TTC549 (cell line): ENCODE results near the gene ADO.
"Not testable (repeated sequence)": the region's sequence is repeated elsewhere in the genome, so short reads cannot be mapped to it uniquely, and the experiment has no call there.

Source experiments
- FAIRE-seq: peaks from 2 replicates; lab custom pipeline; 2012; peaks lifted over from hg19 to GRCh38; lab: Jason Lieb, UNC

The ADO gene

DNA sequence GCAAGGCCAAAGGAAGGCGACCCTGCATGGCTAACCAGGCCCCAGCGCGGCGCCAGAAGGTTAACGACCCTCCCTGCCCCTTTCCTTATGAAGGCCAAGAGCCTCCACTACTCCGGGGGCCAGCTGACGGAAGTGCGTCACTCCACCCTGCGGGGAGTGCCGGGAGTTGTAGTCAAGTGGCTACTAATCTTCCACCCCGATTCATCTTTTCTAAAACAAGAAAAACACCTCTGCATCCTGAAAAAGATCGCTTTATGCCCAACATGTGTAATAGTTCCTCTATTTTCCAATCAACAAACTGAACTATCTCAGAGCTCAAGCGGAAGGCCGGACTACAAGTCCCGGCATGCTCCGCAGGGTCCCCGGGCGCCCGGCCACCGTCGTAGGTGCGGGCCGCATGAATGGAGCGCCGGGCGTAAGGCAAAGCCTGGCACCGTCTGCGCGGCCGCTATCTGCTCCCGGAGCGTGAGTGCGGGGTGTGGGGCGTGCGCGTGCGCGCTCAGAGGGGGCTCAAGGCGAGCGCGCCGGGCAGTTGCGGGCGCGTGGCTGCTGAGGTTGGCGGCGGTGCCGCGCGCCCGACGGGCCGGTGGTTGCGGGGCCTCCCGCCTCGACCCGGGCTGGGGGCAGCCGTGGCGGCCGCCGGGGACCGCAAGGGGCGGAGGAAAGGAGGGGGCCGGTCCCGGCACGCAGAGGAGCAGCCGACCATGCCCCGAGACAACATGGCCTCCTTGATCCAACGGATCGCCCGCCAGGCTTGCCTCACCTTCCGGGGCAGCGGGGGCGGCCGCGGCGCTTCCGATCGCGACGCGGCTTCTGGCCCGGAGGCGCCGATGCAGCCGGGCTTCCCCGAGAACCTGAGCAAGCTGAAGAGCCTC is at the start of gene ADO:
TSS of gene ADO (plus strand) at position 365 of the 875 bp plus-strand sequence. CDS start at position 705, 340 bp downstream.
- no peak for FAIRE-seq

DNA sequence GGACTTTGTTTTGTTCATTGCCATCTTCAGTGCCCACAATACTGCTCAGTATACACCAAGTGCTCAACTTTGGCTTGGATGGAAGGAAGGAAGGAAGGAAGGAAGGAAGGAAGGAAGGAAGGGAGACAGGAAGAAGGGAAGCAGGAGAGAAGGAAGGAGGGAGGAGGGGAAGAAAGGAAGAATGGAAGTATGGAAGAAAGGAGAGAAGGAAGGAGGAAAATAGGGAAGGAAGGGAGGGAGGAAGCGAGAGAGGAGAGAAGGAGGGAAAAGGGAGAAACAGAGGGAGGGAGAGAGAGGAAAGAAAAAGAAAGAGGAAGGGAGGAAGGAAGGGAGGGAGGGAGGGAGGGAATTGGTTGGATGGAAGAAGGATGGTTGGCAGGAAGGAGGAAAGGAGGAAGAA is 49.6 kb upstream of the ADO start:
- FAIRE-seq, result no peak

DNA sequence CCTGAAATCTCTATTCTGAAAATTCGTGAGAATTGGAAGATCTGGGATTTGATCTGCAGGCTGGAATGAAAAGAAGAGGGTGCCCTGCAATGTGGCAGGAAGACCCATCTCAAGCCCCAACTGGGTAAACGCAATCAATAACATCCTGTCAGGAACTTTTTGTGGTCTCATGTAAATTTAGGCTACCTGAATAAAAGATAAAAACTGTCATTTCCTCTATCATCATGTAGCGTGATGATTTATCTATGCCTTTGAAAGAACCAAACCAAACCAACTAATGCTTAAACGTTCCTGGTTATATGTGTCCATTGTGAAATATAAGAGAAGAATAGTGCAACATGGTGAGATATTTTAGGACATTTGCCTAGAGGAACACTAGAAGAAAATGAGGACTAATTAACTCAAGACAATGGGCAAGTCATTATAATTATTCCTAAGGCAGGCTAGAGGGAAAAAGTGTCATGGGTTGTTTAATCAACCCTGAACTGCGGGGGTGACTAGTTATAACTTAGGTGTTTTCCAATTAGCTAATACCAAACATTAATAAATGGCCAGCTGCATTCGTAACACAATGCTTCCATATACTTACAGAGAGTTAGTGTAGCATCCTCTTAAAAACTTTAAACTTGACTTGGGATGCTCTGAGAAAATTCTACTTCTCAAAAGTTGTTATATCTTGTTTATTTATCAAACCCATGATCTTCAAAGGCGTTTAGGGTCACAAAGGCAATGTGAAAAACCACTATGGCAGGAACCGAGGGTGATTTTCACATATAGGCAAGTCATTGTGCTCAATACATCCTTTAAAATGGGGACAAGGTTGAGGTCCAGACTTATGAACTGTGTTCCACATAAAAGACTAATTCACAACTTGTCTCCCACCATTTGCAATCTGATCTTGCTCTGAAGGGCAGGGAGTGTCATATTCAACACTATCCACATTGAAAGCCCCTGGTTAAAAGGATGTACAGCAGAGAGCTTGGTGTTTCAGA is 48.6 kb upstream of the ADO start:
- no peak for FAIRE-seq

DNA sequence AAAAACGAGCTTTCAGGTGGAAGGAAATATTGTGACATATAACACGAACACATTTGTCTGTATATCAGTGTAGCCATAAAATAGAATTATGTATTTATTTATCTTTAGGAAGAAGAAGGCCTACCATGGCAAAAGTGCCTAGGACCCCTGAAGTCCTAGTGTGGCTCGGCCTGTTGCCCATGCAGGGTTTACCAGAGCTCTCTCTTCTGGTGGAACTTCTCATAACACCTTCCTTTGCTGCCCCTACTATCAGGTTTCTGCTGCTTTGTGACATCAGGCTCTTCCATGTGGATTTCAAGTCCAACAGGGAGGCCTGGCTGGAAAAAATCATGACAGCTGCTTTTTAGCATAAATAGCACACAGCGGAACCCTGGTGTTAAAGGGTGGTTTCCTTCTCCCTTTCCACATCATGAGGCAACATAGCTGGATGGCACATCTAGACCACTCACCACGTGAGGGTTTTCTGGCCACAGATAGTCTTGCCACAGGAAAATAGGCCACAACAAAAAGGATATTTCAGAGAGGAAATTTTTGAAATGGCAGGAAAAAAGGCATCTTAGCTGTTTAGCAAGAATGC is 44.8 kb upstream of the ADO start:
- no peak for FAIRE-seq

DNA sequence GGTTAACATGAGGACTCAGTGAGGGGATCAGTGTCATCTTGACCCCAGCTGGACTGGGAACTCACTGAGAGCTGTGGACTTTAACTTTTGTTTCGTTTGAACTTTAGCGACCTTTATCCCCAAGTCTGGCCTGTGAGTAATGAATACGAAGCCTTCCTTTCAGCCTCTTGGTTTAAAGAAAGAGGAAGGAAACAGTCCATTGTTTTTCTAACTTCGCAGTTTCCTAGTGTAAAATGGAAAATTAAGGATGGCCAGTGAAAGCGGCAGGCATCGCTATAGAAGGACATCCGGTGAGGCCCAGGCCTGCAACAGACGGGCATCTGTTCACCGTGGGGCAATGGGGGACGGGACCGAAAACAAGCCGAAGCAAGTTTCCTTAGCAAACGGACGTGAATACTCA is 44.1 kb upstream of the ADO start:
- no peak for FAIRE-seq

DNA sequence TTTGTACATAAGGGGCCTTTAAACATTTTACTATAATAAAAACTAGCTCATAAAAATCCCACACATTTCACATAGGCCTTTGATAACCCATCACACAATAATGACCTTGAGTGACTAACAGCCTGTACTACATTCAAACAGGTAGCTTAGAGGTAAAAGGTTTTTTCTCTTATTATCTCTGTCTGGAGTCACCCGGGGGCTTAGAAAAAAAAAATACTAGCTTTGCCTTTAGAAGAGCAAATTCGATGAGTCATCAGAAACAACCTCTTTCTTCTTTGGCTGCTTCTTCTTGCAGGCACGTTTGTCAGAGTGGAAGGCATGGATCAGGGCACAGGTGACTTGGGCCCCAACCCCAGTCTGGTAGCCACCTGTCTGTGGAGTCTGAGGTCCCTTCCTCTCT is 43.4 kb upstream of the ADO start:
- FAIRE-seq, result no peak

DNA sequence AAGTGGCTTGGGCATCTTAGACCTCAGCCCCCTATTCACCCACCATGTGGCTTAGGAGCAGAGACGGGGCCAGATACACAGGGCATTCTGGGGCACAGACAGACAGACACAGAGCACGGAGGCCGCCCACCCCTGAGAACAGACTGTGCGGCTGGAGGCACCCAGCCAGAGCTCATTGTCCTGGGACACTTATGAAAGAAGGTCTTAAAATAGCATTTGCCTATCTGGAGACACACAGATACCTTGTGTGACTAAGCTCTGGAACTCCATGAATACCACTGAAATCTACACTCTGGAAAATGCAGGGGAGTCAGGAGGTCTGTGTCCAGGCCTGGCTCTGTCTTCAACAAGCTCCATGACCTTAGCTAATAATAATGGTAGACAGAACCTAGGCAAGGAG is 41.4 kb upstream of the ADO start:
- FAIRE-seq, result no peak

DNA sequence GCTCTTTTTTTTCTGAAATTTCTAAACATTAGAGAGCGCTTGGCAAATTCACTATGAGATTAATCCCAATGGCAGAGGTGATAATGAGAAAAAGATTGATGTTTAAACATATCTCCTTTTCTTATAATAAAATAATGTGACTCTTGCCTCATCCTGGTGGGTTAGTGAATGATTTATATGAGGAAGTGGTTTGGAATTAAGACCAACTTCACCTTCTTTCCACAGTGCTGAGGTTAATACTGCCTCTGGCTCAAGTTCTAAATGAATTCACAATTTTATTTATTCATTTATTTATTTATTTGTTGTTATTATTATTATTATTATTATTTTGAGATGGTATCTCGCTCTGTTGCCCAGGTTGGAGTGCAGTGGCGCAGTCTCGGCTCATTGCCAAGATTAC is 40.5 kb upstream of the ADO start:
- no peak for FAIRE-seq

DNA sequence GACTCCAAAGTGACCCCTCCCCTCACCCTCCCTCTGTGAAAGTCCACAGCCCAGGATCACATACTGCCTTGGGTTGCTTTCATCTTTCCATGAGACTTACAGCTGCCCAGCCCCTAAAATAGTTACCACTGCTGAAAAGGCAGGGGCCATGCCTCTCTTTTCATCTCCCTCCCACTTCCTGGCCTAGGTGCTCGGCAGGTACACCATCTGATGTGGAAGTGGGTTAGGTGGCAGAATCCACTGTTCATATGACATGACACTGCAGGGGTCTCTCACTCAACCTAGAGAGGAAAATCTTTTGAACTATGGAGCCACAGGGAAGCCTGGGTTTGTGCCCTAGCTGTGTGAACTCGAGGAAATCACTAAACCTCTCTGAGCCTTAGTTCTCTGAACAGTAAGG is 38.8 kb upstream of the ADO start:
- no peak for FAIRE-seq

DNA sequence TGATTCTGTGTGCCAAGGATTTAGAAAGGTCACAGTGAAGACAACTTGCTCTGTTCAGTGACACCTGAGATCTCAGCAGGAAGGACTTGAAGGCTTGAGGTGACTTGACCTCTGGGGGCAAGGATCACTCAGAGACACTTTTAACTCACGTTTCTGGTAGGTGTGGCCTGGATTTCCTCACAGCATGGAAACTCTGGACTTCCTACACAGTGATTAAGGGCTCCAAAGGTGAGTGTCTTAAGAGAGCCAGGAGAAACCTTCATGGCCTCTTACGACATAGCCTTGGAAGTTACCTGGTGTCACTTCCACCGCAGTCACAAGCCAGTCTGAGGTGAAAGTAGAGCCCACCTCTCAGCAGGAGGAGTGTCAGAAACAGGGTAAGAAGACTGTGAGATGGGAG is 38.1 kb upstream of the ADO start:
- no peak for FAIRE-seq

DNA sequence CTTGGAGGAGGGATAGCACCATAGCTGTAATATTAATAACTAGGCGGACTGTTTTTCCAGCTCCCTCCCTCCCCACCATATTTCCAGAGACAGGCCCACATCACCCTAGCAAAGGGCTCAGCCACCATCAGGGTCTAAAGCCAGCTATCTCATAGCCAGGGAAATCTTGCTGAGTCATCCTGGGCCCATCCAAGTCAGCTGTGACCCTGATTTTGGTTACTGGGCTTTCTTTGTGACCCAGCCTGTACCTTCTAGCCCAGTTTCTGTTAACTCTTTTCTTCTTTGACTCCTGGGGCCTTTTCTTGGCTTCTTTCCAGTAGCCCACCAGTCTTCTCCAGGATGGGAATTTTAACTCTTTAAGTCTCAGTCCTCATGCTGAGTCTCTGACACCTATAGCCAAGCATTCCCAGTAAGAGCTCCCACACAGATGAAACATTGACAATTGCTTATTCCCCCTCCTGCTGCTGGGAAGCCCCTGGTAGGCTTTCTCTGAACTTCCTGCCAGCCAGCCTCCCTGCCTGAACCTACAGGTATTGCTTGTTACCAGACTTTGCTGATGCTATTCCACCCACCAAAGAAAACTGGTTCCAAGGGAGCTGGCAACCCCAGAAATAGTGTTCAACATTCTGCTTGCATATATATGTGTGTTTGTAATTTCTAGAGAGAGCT is 34.8 kb upstream of the ADO start:
- no peak for FAIRE-seq

DNA sequence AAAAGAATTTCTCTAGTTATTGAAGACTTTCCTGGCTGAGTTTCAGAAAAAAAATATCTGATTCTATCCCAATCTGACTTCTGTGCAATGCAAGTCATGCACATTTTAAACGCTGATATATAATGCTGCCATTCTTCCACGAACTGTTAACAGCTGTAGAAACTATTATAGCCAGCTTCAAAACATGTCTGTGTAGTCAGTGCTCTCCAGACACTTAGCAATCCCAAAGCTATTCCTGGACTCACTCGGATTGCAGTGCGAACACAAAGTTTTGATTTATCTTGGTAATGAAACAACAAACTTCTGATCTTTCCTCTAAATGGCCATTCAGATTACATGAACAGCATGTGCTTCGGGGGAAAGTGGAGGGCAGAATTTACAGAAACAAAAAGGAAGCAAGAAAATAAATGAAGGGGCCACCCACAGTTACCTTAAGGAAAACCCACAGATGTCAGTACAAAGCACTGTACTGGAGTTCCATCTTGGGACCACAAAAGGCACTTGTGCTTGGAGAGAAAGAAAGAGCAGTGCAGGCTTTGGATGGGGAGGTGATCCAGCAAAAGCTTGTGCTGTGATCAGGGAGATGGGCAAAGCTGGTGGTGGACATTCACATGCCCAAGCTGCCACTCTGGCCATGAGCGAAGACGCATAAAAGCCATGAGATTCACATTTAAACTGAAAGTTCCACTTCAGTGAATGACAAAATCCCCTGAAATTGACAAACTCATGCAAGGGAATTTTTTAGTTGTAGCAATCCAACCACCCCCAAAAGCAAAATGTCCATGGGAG is 32.1 kb upstream of the ADO start:
- FAIRE-seq, result no peak

DNA sequence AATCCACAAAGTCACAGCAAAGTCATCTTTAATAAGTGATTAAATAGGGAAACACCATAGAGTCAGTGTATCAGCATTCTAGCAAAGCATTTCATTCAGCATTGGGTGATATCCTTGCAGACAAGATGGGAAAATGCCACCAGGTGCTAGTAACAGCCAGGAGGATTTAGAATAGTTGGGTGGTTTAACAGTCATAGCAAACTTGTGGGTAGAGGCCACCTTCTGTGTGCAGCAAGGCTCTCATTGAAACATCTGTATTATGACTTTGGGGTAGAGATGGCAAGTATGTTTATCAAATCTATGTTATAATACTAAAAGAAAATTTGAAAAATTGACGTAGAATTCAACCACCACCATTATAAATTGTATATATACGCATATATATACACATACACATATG is 26.4 kb upstream of the ADO start:
- FAIRE-seq, result no peak

DNA sequence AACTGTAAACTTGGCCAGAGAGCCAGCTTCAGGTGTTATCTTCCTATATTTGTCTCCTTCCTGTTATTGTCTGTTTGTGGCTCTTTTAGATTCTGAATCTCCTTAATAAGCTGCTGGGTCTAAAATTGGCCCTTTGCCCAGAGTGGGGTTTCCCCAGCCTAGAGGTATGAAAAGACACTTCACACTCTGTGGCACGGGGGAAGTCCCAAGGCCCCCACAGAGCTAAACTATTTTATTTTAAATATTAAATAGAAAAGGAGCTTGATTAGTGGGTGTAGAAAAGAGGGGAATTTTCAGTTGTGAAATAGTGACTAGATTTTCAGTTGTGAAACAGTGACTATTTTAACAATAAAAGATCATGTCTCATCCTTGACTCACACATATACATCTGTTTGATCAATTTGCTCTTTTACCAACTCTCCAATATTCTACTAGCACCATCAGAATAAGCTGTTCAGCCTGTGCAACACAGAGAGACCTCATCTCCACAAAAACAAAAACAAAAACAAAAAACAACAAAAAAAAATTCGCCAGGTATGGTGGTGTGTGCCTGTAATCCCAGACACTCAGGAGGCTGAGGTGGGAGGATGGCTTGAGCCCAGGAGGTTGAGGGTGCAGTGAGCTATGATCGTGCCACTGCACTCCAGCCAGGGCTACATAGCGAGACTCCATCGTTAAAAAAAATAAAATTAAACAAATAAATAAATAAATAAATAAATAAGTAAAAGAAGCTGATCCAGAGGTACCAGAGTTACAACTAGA is 24.9 kb upstream of the ADO start:
- FAIRE-seq, result no peak

DNA sequence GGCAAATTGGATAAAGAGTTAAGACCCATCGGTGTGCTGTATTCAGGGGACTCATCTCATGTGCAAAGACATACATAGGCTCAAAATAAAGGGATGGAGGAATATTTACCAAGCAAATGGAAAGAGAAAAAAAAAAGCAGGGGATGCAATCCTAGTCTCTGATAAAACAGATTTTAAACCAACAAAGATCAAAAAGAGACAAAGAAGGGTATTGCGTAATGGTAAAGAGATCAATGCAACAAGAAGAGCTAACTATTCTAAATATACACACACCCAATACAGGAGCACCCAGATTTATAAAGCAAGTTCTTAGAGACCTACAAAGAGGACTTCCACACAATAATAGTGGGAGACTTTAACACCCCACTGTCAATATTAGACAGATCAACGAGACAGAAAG is 20.0 kb upstream of the ADO start:
- FAIRE-seq, result not testable (repeated sequence)

DNA sequence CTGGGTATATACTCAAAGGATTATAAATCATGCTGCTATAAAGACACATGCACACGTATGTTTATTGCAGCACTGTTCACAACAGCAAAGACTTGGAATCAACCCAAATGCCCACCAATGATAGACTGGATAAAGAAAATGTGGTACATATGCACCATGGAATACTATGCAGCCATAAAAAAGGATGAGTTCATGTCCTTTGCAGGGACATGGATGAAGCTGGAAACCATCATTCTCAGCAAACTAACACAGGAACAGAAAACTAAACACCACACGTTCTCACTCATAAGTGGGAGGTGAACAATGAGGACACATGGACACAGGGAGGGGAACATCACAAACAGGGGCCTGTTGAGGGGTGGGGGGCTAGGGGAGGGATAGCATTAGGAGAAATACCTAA is 16.2 kb upstream of the ADO start:
- FAIRE-seq, result not testable (repeated sequence)

DNA sequence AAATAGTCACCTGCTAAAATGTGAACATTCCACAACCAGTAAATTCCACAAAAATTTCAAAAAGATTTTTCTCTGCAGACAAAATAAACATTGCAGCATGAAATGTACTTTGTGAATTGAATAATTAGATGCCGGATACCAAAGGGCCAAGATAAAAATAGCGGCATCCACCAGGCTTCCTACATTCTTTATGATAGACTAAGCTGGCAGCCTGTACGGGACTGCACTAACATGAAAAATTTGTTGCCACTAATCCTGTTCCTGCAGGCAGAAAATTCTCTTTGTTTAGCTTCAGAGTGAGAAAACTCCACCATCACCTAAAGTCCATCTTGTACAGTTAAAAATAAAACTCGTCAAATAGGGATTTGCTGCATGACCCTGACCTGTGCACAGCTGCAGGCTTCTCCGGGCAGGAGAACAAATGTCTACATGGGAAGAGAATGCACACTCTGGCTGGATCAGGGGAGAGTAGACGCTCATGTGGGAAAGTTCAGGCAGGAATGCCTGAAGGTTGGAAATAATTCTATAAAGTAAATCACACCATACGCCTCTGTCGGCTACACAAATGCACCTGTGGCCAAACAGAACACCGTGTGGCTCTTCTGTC is 15.6 kb upstream of the ADO start:
- FAIRE-seq, result no peak

DNA sequence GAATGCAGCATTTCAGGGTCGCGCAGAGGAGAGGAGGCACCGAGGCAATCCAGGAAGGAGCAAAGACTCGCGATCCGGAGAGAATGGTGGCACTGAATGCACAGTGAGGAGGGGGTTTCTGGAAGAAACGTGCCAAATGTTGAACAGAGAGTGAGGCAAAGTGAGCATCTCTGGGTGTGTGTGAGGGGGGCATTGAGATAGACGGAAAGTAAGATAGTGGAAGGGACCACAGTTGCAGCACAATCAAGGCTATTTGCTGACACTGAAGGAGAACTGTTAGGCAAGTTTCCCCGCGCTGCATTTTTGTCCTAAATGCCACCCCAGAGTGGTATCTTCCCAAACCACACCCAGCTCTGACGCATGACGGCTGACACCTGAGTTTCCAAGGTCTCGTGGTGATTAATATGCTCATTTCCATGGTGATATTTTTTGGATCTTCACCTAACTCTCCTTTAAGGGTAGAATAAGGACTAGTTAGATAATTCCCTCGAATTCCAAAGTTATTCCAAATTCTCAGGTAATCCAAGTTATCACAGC is 14.4 kb upstream of the ADO start:
- no peak for FAIRE-seq

DNA sequence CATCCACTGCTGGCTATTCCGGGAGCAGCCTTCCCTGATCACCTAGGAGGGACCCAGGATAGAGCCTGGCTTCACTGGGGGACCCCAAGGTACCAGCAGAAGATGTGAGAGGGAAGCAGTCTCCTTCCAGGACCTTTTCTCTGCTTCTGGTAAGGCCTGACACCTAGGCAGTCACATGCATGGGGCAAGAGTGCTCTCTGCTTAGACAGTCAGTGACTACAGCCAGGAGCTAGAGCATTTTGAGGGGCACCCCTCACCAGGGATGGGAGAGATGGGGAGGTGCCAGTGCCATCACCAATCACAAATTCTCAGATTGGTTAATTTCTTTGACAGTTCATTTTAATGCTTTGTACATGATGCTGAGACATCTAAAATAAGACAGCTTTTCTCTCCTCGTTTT is 13.9 kb upstream of the ADO start:
- FAIRE-seq, result no peak

DNA sequence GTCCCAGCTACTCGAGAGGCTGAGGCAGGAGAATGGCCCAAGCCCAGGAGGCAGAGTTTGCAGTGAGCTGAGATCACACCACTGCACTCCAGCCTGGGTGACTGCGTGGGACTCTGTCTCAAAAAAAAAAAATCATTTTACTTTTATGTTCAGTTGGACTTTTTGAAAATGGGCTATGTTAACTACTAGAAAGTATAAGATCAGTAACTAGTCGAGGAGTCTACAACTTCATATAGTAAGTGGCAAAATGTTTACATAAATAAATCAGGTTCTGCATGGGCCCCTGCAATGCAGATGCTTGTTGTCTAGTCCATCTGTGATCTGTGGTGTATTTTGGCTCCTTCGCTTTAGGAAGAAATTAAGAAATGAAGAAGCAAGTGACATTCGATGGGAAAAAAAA is 12.3 kb upstream of the ADO start:
- no peak for FAIRE-seq
